CD1c-positive myeloid dendritic cell (primary cell): ENCODE results near the gene CRACDL.

ENCODE experiments used
- DNase-seq: peaks from one replicate; pipeline ENCODE4 v3.0.0-alpha.2; 2016; ENCODE audit errors: extremely low spot score

The CRACDL gene

GRCh38 chr2:98854682-98855081, 81.3 kb downstream of the CRACDL start:
- DNase-seq, result no peak

GRCh38 chr2:98852932-98853331, 83.1 kb downstream of the CRACDL start:
- no peak for DNase-seq

GRCh38 chr2:98850074-98850473, 86.0 kb downstream of the CRACDL start:
- DNase-seq, result no peak

- no peak for DNase-seq
These were observed 86.9 kb downstream of the CRACDL start for GRCh38 chr2:98849113-98849512.

GRCh38 chr2:98847853-98848252, 88.2 kb downstream of the CRACDL start:
- no peak for DNase-seq

- no peak for DNase-seq
These were observed 90.0 kb downstream of the CRACDL start for GRCh38 chr2:98846041-98846440.

GRCh38 chr2:98842136-98842535, 93.9 kb downstream of the CRACDL start:
- DNase-seq, result no peak

- no peak for DNase-seq
These were observed 96.7 kb downstream of the CRACDL start for GRCh38 chr2:98839292-98839691.

GRCh38 chr2:98835831-98836385, 100.1 kb downstream of the CRACDL start:
- peak; percentile 2 for DNase-seq

- no peak for DNase-seq
These were observed 102.1 kb downstream of the CRACDL start for GRCh38 chr2:98833917-98834263.

- peak; percentile 4 for DNase-seq
These were observed 102.7 kb downstream of the CRACDL start for GRCh38 chr2:98833172-98833916.

GRCh38 chr2:98832172-98832571, 103.9 kb downstream of the CRACDL start:
- no peak for DNase-seq

GRCh38 chr2:98830571-98831145, 105.4 kb downstream of the CRACDL start:
- no peak for DNase-seq

GRCh38 chr2:98829581-98830270, 106.3 kb downstream of the CRACDL start:
- DNase-seq, result no peak

GRCh38 chr2:98828793-98829371, 107.1 kb downstream of the CRACDL start:
- DNase-seq, result peak; percentile 9

- DNase-seq, result no peak
These were observed 107.7 kb downstream of the CRACDL start for GRCh38 chr2:98828369-98828744.

- DNase-seq, result no peak
These were observed 108.2 kb downstream of the CRACDL start for GRCh38 chr2:98827625-98828368.

- DNase-seq, result no peak
These were observed 109.2 kb downstream of the CRACDL start for GRCh38 chr2:98826856-98827255.

GRCh38 chr2:98825858-98826257, 110.2 kb downstream of the CRACDL start:
- no peak for DNase-seq

- no peak for DNase-seq
These were observed 110.6 kb downstream of the CRACDL start for GRCh38 chr2:98825404-98825803.

GRCh38 chr2:98825020-98825350, 111.0 kb downstream of the CRACDL start:
- no peak for DNase-seq
